GM23338 (cell line): ENCODE results near the gene PLD2. TPM values are rescaled to one million over a fixed set of nuclear protein-coding genes. Genes with fewer than 3 reads are reported as not detected.

Experiments
- ATAC-seq: fragments of 200-7000 bp; cut with Tn5 transposase; 3 replicates; pipeline ENCODE4 v1.9.1; 2020
- DNase-seq: peaks from one replicate; pipeline ENCODE4 v3.0.0-alpha.2; 2015; ENCODE audit warnings: low spot score
- H2AFZ ChIP-seq: fragments of 200-600 bp; sonication (generic); 2 replicates; pipeline ENCODE4 v1.8.0; 2016; ENCODE audit warnings: antibody characterized with exemption, mild to moderate bottlenecking, moderate library complexity
- H3F3A ChIP-seq: fragments of 200-600 bp; sonication (generic); replicated peaks from 2 replicates; pipeline ENCODE4 v1.8.0; 2017; ENCODE audit warnings: antibody characterized with exemption, mixed run types, low read depth
- H3K27ac ChIP-seq: fragments of 200-600 bp; sonication (generic); 2 replicates; pipeline ENCODE4 v1.6.1; 2016; ENCODE audit warnings: low read depth
- H3K27me3 ChIP-seq: fragments of 200-600 bp; sonication (generic); 2 replicates; pipeline ENCODE4 v1.8.0; 2016; ENCODE audit warnings: mild to moderate bottlenecking, mixed run types, moderate library complexity; ENCODE audit not compliant: insufficient read depth
- H3K36me3 ChIP-seq: fragments of 200-600 bp; sonication (generic); 2 replicates; pipeline ENCODE4 v1.8.0; 2016; ENCODE audit warnings: mild to moderate bottlenecking; ENCODE audit not compliant: insufficient read depth
- H3K4me1 ChIP-seq: fragments of 200-600 bp; sonication (generic); 2 replicates; pipeline ENCODE4 v1.8.0; 2016; ENCODE audit warnings: mild to moderate bottlenecking, moderate library complexity; ENCODE audit not compliant: insufficient read depth
- H3K4me2 ChIP-seq: fragments of 200-600 bp; sonication (generic); 2 replicates; pipeline ENCODE4 v1.7.1; 2017; ENCODE audit warnings: mixed run types
- H3K4me3 ChIP-seq: fragments of 200-600 bp; sonication (generic); 2 replicates; pipeline ENCODE4 v1.6.1; 2016; ENCODE audit warnings: mixed run types
- H3K79me2 ChIP-seq: fragments of 200-600 bp; sonication (generic); replicated peaks from 2 replicates; pipeline ENCODE4 v1.8.0; 2017; ENCODE audit warnings: mild to moderate bottlenecking; ENCODE audit not compliant: insufficient read depth
- H3K9me2 ChIP-seq: fragments of 200-600 bp; sonication (generic); 2 replicates; pipeline ENCODE4 v1.8.0; 2017; ENCODE audit not compliant: insufficient read depth
- H4K20me1 ChIP-seq: fragments of 200-600 bp; sonication (generic); replicated peaks from 2 replicates; pipeline ENCODE4 v1.8.0; 2017; ENCODE audit warnings: mild to moderate bottlenecking; ENCODE audit not compliant: insufficient read depth
- H3K27ac Mint-ChIP-seq: 2 replicates; pipeline ENCODE4 v1.8.0; 2020; ENCODE audit warnings: inconsistent platforms, mild to moderate bottlenecking, moderate library complexity, mixed read lengths
- H3K27me3 Mint-ChIP-seq: 3 replicates; pipeline ENCODE4 v1.8.0; 2022; ENCODE audit warnings: low read depth, mild to moderate bottlenecking, moderate library complexity, mixed read lengths, inconsistent platforms; ENCODE audit not compliant: insufficient read depth, poor library complexity
- H3K36me3 Mint-ChIP-seq: 3 replicates; pipeline ENCODE4 v1.8.0; 2021; ENCODE audit warnings: low read depth, mild to moderate bottlenecking, inconsistent platforms, moderate library complexity, mixed read lengths
- H3K4me1 Mint-ChIP-seq: 3 replicates; pipeline ENCODE4 v1.8.0; 2020; ENCODE audit warnings: mild to moderate bottlenecking, inconsistent platforms, mixed read lengths
- H3K4me3 Mint-ChIP-seq: 3 replicates; pipeline ENCODE4 v1.8.0; 2021; ENCODE audit warnings: moderate library complexity, mild to moderate bottlenecking, inconsistent platforms, mixed read lengths
- H3K9me3 Mint-ChIP-seq: 3 replicates; pipeline ENCODE4 v1.8.0; 2020; ENCODE audit warnings: moderate library complexity, mild to moderate bottlenecking, inconsistent platforms, mixed read lengths
- CREB1 ChIP-seq: fragments of 250-450 bp; sonication (Bioruptor Pico); IDR thresholded peaks from 2 replicates; pipeline ENCODE4 v1.5.0; 2020; ENCODE audit warnings: low read depth, mild to moderate bottlenecking, moderate library complexity
- EZH2 ChIP-seq: fragments of 200-600 bp; sonication (generic); IDR thresholded peaks from one replicate; pipeline ENCODE4 v1.8.0; 2017; ENCODE audit warnings: antibody characterized with exemption, mild to moderate bottlenecking, low read depth; ENCODE audit not compliant: unreplicated experiment
- EZH2phosphoT487 ChIP-seq: fragments of 200-600 bp; sonication (generic); IDR thresholded peaks from one replicate; pipeline ENCODE4 v1.8.1; 2018; ENCODE audit warnings: antibody characterized with exemption; ENCODE audit not compliant: unreplicated experiment
- JUNB ChIP-seq: IDR thresholded peaks from one replicate; pipeline ENCODE4 v1.6.1; 2016; ENCODE audit warnings: antibody characterized with exemption; ENCODE audit not compliant: unreplicated experiment
- NANOG ChIP-seq: IDR thresholded peaks from 2 replicates; pipeline ENCODE4 v1.6.1; 2016; ENCODE audit warnings: antibody characterized with exemption, borderline replicate concordance
- POLR2AphosphoS5 ChIP-seq: IDR thresholded peaks from 2 replicates; pipeline ENCODE4 v1.6.1; 2016; ENCODE audit warnings: antibody characterized with exemption, low read depth
- STAT1 ChIP-seq: IDR thresholded peaks from one replicate; pipeline ENCODE4 v1.6.1; 2016; ENCODE audit warnings: antibody characterized with exemption; ENCODE audit not compliant: unreplicated experiment
- ZNF114 ChIP-seq: fragments of 250-450 bp; sonication (Bioruptor Pico); IDR thresholded peaks from 2 replicates; pipeline ENCODE4 v1.5.0; 2020; ENCODE audit warnings: mild to moderate bottlenecking, moderate library complexity
- ZNF331 ChIP-seq: fragments of 250-450 bp; sonication (Bioruptor Pico); IDR thresholded peaks from 2 replicates; pipeline ENCODE4 v1.5.0; 2020; ENCODE audit warnings: low read depth, mild to moderate bottlenecking, moderate library complexity
- ZNF462 ChIP-seq: fragments of 250-450 bp; sonication (Bioruptor Pico); IDR thresholded peaks from 2 replicates; pipeline ENCODE4 v1.5.0; 2020; ENCODE audit warnings: mild to moderate bottlenecking, moderate library complexity
- polyA plus RNA-seq: library from polyadenylated mRNA; unstranded; fragments of >200 nt; fragmentation: Nextera tagmentation; extraction: Ambion mirVana; gene quantifications from 2 replicates; pipeline ENCODE4 v1.2.1, GENCODE V29; 2016
- total RNA-seq: library from RNA; depleted of rRNA; stranded (reverse); fragments of >200 nt; shearing (Covaris generic); gene quantifications from 2 replicates; pipeline ENCODE4 v1.2.3, GENCODE V29; 2014
- TF ChIP-seq, protein P1 (sequence below), 2 experiments: fragments of 200-600 bp in 1 of 2; sonication (generic) in 1 of 2; conservative IDR thresholded peaks; 2 replicates each; pipeline versions ENCODE4 v1.5.1 to v1.6.1; 2016 to 2017; ENCODE audit warnings: antibody characterized with exemption in 2 of 2, low read depth in 2 of 2, mild to moderate bottlenecking in 2 of 2, moderate library complexity in 1 of 2
- TF ChIP-seq, protein P2 (sequence below): IDR thresholded peaks from one replicate; pipeline ENCODE4 v1.6.1; 2018; ENCODE audit warnings: antibody characterized with exemption; ENCODE audit not compliant: unreplicated experiment
- TF ChIP-seq, protein P3 (sequence below): IDR thresholded peaks from 2 replicates; pipeline ENCODE4 v1.6.1; 2016; ENCODE audit warnings: antibody characterized with exemption

PLD2 gene
- total and polyA plus RNA-seq, 2 experiments from 2014 or later = 20.2 to 55.9 TPM

DNA sequence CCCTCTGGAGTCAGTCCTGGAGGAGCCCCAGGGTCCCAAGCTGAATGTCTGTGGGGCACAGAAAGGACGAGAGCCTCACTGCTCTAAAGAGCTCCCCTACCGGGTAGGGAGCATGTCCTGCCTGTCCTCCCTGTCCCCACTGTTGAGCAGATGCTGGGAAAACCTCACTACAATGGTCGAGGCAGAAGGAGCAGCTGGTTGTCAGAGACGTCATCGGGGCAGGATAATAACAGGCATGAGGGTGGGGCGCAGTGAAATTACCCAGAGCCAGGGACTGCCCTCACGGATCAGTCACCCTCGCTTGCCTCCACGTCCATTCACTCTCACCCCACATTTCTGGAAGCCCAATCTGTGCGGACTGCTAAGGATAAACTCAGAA lies 34.7 kb upstream of the PLD2 start:
- Mint-ChIP-seq H3K4me1 (no peaks in the 10 kb centered on the region), H3K27ac (no peak overlapping the region), H3K36me3 (no peaks in the 10 kb centered on the region), H3K27me3 (peaks cover 12% of the 10 kb centered on the region), H3K4me3 (no peak overlapping the region), H3K9me3 (no peaks in the 10 kb centered on the region)
- no peaks in the 10 kb centered on the region for H3K4me1 ChIP-seq
- H3K9me2 ChIP-seq = no peaks in the 10 kb centered on the region
- H3K27ac ChIP-seq = no peak overlapping the region
- no peak overlapping the region for H3K4me3 ChIP-seq
- H3F3A ChIP-seq = no peaks in the 10 kb centered on the region
- no peak overlapping the region for H3K4me2 ChIP-seq
- no peaks in the 10 kb centered on the region for H3K36me3 ChIP-seq
- H3K79me2 ChIP-seq = no peaks in the 10 kb centered on the region
- H2AFZ ChIP-seq = no peak overlapping the region
- no peaks in the 10 kb centered on the region for H3K27me3 ChIP-seq
- no peak for ATAC-seq
- TF ChIP-seq, protein P1, sequence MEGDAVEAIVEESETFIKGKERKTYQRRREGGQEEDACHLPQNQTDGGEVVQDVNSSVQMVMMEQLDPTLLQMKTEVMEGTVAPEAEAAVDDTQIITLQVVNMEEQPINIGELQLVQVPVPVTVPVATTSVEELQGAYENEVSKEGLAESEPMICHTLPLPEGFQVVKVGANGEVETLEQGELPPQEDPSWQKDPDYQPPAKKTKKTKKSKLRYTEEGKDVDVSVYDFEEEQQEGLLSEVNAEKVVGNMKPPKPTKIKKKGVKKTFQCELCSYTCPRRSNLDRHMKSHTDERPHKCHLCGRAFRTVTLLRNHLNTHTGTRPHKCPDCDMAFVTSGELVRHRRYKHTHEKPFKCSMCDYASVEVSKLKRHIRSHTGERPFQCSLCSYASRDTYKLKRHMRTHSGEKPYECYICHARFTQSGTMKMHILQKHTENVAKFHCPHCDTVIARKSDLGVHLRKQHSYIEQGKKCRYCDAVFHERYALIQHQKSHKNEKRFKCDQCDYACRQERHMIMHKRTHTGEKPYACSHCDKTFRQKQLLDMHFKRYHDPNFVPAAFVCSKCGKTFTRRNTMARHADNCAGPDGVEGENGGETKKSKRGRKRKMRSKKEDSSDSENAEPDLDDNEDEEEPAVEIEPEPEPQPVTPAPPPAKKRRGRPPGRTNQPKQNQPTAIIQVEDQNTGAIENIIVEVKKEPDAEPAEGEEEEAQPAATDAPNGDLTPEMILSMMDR (conservative IDR thresholded peaks at IDR 0.05; ENCODE audit: low read depth in 2 of 2) = no peak
- TF ChIP-seq JUNB (no peak), EZH2phosphoT487 (no peak), ZNF331 (no peak), NANOG (no peak), STAT1 (no peak), POLR2AphosphoS5 (no peak), CREB1 (CRISPR knock-in tag) (no peak), ZNF462 (CRISPR knock-in tag) (no peak), EZH2 (no peak), ZNF114 (CRISPR knock-in tag) (no peak)
- TF ChIP-seq, protein P2, sequence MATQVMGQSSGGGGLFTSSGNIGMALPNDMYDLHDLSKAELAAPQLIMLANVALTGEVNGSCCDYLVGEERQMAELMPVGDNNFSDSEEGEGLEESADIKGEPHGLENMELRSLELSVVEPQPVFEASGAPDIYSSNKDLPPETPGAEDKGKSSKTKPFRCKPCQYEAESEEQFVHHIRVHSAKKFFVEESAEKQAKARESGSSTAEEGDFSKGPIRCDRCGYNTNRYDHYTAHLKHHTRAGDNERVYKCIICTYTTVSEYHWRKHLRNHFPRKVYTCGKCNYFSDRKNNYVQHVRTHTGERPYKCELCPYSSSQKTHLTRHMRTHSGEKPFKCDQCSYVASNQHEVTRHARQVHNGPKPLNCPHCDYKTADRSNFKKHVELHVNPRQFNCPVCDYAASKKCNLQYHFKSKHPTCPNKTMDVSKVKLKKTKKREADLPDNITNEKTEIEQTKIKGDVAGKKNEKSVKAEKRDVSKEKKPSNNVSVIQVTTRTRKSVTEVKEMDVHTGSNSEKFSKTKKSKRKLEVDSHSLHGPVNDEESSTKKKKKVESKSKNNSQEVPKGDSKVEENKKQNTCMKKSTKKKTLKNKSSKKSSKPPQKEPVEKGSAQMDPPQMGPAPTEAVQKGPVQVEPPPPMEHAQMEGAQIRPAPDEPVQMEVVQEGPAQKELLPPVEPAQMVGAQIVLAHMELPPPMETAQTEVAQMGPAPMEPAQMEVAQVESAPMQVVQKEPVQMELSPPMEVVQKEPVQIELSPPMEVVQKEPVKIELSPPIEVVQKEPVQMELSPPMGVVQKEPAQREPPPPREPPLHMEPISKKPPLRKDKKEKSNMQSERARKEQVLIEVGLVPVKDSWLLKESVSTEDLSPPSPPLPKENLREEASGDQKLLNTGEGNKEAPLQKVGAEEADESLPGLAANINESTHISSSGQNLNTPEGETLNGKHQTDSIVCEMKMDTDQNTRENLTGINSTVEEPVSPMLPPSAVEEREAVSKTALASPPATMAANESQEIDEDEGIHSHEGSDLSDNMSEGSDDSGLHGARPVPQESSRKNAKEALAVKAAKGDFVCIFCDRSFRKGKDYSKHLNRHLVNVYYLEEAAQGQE = no peak
- TF ChIP-seq, protein P3, sequence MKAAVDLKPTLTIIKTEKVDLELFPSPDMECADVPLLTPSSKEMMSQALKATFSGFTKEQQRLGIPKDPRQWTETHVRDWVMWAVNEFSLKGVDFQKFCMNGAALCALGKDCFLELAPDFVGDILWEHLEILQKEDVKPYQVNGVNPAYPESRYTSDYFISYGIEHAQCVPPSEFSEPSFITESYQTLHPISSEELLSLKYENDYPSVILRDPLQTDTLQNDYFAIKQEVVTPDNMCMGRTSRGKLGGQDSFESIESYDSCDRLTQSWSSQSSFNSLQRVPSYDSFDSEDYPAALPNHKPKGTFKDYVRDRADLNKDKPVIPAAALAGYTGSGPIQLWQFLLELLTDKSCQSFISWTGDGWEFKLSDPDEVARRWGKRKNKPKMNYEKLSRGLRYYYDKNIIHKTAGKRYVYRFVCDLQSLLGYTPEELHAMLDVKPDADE = no peak
- H4K20me1 ChIP-seq = no peaks in the 10 kb centered on the region
- no peak for DNase-seq
